ENCODE results near the gene CUEDC1. TPM values are rescaled to one million over a fixed set of nuclear protein-coding genes. Genes with fewer than 3 reads are reported as not detected.
A peak's percentile ranks its signal among the peaks of the same experiment; 100 is the strongest.

The CUEDC1 gene
- total and polyA plus RNA-seq, 2 of the 13 experiments (the other 11 are each of a cell fraction or from before 2014, with no cell fraction given): 7.4 to 12.9 TPM

- POLR2A ChIA-PET: interaction anchor here (0.7 to 14.7 kb wide), 9 partner anchors 9 to 145 kb away, joined by 3 to 173 read pairs (median 13); partner anchors contain the start of genes MRPS23 and SRSF1
- Histone ChIP-seq H3K4me2 (ENCODE audit: low read depth, low read length) (no peak overlapping the region), H2AFZ (ENCODE audit: low read length) (no peak overlapping the region), H3K27ac (ENCODE audit: extremely low read length, insufficient read depth, low read length) (peak overlapping the region; percentile 4), H3K27me3 (ENCODE audit: control insufficient read depth in 1 of 2, insufficient read depth in 2 of 2, low read length in 2 of 2) (no peaks in the 10 kb centered on the region), H3K36me3 (replicated peaks in 1 of 2; ENCODE audit: control insufficient read depth in 1 of 2, insufficient read depth in 2 of 2, low read length in 2 of 2) (peaks cover 0 to 1% of the 10 kb centered on the region in 2 experiments; a peak in 1 of 5 replicates), H3K9me3 (ENCODE audit: low read length) (no peaks in the 10 kb centered on the region), H3K79me2 (ENCODE audit: insufficient read depth, low read length) (no peaks in the 10 kb centered on the region), H3K4me3 (replicated peaks in 1 of 3; ENCODE audit: insufficient read depth in 1 of 3, low read depth in 2 of 3, low read length in 3 of 3) (no peak overlapping the region), H4K20me1 (ENCODE audit: insufficient read depth, low read length) (peaks cover 6% of the 10 kb centered on the region; the same call in 1 of the 2 replicates), H3K4me1 (ENCODE audit: insufficient read depth, low read length) (peaks cover 57% of the 10 kb centered on the region), H3K9ac (ENCODE audit: insufficient read depth, low read depth, low read length) (no peak overlapping the region)
- intact Hi-C loops (cut with micrococcal nuclease; ENCODE audit: unreplicated experiment) (loop anchor here (1.0 to 2.0 kb wide), 5 partner anchors 78 to 137 kb away; no protein-coding TSS in a partner anchor), in situ Hi-C loops (cut with HindIII; ENCODE audit: extremely low pct_ligation_motif_present, low pct_unique_long_range_greater_than_20kb) (loop anchor here (5.0 kb wide), 1 partner anchor 133 kb away; no protein-coding TSS in a partner anchor)
- BruUV-seq (replicated peaks): no TSS peak
- FAIRE-seq: peak; percentile 59
- WGBS (ENCODE audit: low lambda C conversion rate): 48% methylated on average over 4 of the region's 4 CpGs
- DNase-seq (ENCODE audit: low spot score): peak; percentile 87
- peak; percentile 78 for ATAC-seq
- CTCF ChIA-PET (ENCODE audit: low intra/inter-chr PET ratio, low total read pairs): interaction anchor here (0.7 to 2.0 kb wide), 5 partner anchors 79 to 138 kb away, joined by 3 to 15 read pairs (median 7); no protein-coding TSS in a partner anchor
- TF ChIP-seq KDM5A (IDR thresholded peaks at IDR 0.05; ENCODE audit: borderline replicate concordance, low read length) (no peak), CBX2 (IDR thresholded peaks at IDR 0.05; ENCODE audit: low read depth, low read length) (no peak), CBX2 (CRISPR knock-in tag; IDR thresholded peaks at IDR 0.05; ENCODE audit: low read depth) (no peak), CENPX (CRISPR knock-in tag; IDR thresholded peaks at IDR 0.05) (no peak), ZNF549 (CRISPR knock-in tag; IDR thresholded peaks at IDR 0.05) (no peak), HMGA1 (CRISPR knock-in tag; conservative IDR thresholded peaks at IDR 0.05) (no peak), USF2 (IDR thresholded peaks at IDR 0.05; ENCODE audit: low read depth, low read length) (no peak), USF2 (CRISPR knock-in tag; IDR thresholded peaks at IDR 0.05; ENCODE audit: borderline replicate concordance) (no peak), ZHX2 (IDR thresholded peaks at IDR 0.05; ENCODE audit: low read depth) (no peak), ZHX2 (CRISPR knock-in tag; IDR thresholded peaks at IDR 0.05; ENCODE audit: borderline replicate concordance) (no peak), ZNF562 (CRISPR knock-in tag; IDR thresholded peaks at IDR 0.05; ENCODE audit: borderline replicate concordance) (no peak), ZNF362 (CRISPR knock-in tag; IDR thresholded peaks at IDR 0.05; ENCODE audit: borderline replicate concordance) (no peak), MXD1 (CRISPR knock-in tag; IDR thresholded peaks at IDR 0.05) (no peak)
Observed at GRCh38 chr17:57995076-57995956, 40.1 kb upstream of the CUEDC1 start.

All from HepG2 (cell line).